Karpas-422 (cell line): ENCODE data around the gene GSK3A. TPM values are rescaled to one million over a fixed set of nuclear protein-coding genes. Genes with fewer than 3 reads are reported as not detected.

Experiments used
- DNase-seq: peaks from one replicate; pipeline ENCODE4 v3.0.0-alpha.2; 2015
- H2AFZ ChIP-seq: fragments of 200-600 bp; sonication (generic); 2 replicates; pipeline ENCODE4 v1.6.1; 2014; ENCODE audit warnings: antibody characterized with exemption, low read length, mixed read lengths
- H3K27ac ChIP-seq: fragments of 200-600 bp; sonication (generic); 2 replicates; pipeline ENCODE4 v1.5.1; 2014; ENCODE audit warnings: mild to moderate bottlenecking, low read length, moderate library complexity
- H3K27me3 ChIP-seq: fragments of 200-600 bp; sonication (generic); 2 replicates; pipeline ENCODE4 v1.6.1; 2014; ENCODE audit warnings: low read length, mixed read lengths
- H3K36me3 ChIP-seq: fragments of 200-600 bp; sonication (generic); 2 replicates; pipeline ENCODE4 v1.6.1; 2014; ENCODE audit warnings: low read length, mixed read lengths; ENCODE audit not compliant: insufficient read depth
- H3K4me1 ChIP-seq: fragments of 200-600 bp; sonication (generic); 2 replicates; pipeline ENCODE4 v1.6.1; 2014; ENCODE audit warnings: mild to moderate bottlenecking, low read length, mixed read lengths
- H3K4me2 ChIP-seq: fragments of 200-600 bp; sonication (generic); 2 replicates; pipeline ENCODE4 v1.6.1; 2014; ENCODE audit warnings: low read length, low read depth, mild to moderate bottlenecking; ENCODE audit not compliant: poor library complexity, severe bottlenecking
- H3K4me3 ChIP-seq: fragments of 200-600 bp; sonication (generic); 2 replicates; pipeline ENCODE4 v1.5.1; 2014; ENCODE audit warnings: mild to moderate bottlenecking, antibody characterized with exemption, low read length, mixed read lengths
- H3K79me2 ChIP-seq: fragments of 200-600 bp; sonication (generic); 2 replicates; pipeline ENCODE4 v1.6.1; 2014; ENCODE audit warnings: mild to moderate bottlenecking, low read length, mixed read lengths
- H3K9ac ChIP-seq: fragments of 200-600 bp; sonication (generic); 2 replicates; pipeline ENCODE4 v1.6.0; 2014; ENCODE audit warnings: low read length
- H3K9me2 ChIP-seq: fragments of 200-600 bp; sonication (generic), shearing (Covaris generic); replicated peaks from 2 replicates; pipeline ENCODE4 v1.6.0; 2014; ENCODE audit warnings: mild to moderate bottlenecking, low read length, moderate library complexity; ENCODE audit not compliant: insufficient read depth
- H3K9me3 ChIP-seq: fragments of 300-700, 200-600 bp; sonication (generic); 2 replicates; pipeline ENCODE4 v1.6.1; 2014; ENCODE audit warnings: low read length, mixed read lengths
- H4K20me1 ChIP-seq: fragments of 200-600 bp; sonication (generic); 2 replicates; pipeline ENCODE4 v1.6.1; 2014; ENCODE audit warnings: mild to moderate bottlenecking, antibody characterized with exemption, low read length, low read depth; ENCODE audit not compliant: insufficient read depth
- total RNA-seq: library from RNA; depleted of rRNA; stranded (reverse); fragments of >200 nt; shearing (Covaris generic); gene quantifications from 2 replicates; pipeline ENCODE4 v1.2.3, GENCODE V29; 2014; ENCODE audit warnings: low replicate concordance

GSK3A gene
- total RNA-seq, 1 experiment from 2014 or later: 29.3 TPM

DNA sequence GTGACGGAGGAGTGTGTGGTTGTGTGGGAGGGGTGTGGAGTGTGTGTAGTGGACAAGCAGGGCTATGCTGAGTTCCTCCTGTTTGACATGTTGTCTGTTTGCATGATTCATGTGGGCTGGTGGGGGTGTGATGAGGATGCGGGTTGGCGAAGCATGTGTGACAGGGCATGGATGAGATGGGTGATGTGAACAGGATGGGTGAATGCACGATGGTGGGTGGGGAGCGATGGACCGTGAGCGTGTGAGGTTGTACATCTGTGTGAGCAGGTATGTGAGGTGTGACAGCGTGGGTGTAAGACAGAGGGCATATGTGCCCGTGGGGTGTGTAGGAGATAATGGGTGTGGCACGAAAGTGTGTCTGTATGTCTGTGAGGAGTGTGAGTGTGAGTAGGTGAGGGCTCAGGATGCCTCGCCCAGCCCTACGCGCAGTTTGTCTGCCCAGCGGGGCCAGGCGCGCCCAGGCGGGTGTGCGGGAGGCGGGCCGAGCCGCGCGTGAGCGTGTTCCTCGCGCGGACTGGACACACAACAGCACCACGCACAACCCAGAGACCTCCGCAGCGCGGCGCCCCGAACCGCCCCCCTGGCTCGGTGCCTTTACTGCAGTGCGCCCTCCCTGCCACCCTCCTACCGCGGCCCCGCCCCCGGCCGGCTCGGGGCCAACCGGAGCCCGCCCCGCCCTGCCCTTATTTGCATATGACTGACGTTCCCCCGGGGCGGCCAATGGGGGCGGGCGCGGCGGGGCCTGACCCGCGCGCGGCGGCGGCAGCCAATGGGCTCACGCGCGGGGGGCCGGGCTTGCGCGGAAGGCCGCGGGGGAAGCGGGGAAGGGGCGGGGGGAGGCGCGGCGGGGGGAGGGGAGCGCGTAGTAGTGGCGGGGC, 41.0 kb upstream of the GSK3A start:
- H3K4me1 ChIP-seq: peaks cover 60% of the 10 kb centered on the region
- no peaks in the 10 kb centered on the region for H3K9me3 ChIP-seq
- H3K9me2 ChIP-seq: no peaks in the 10 kb centered on the region
- H3K36me3 ChIP-seq: peaks cover 13% of the 10 kb centered on the region; the same call in 1 of the 2 replicates
- H3K27me3 ChIP-seq: no peaks in the 10 kb centered on the region
- H3K4me2 ChIP-seq: peak overlapping the region; percentile 93
- peak overlapping the region; percentile 75 for H3K4me3 ChIP-seq
- peaks cover 10% of the 10 kb centered on the region; the same call in 1 of the 2 replicates for H4K20me1 ChIP-seq
- DNase-seq: peak; percentile 98
- H3K27ac ChIP-seq: peak overlapping the region; percentile 81
- H2AFZ ChIP-seq: no peak overlapping the region
- H3K79me2 ChIP-seq: peaks cover 18% of the 10 kb centered on the region
- peak overlapping the region; percentile 82 for H3K9ac ChIP-seq

DNA sequence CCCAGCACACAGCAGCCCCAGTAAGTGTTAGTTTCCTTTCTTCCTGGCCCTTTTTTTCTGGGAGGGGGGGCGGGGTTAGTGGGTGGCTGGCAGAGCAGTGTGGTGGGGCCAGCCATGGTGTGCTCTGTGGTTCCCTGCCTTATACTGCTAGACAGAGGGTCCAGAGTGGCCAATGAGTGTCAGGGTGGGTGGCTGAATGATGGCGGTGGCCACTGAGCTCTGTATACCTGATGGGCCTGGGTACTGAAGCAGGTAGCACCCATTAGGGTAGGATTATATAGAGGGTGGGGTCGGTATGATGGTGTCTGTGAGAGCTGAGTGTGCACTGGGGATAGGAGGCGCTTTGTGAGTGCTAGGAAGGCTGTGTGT, 40.4 kb upstream of the GSK3A start:
- peaks cover 61% of the 10 kb centered on the region for H3K4me1 ChIP-seq
- no peaks in the 10 kb centered on the region for H3K9me2 ChIP-seq
- no peaks in the 10 kb centered on the region for H3K9me3 ChIP-seq
- peak overlapping the region; percentile 95 for H3K4me2 ChIP-seq
- H3K36me3 ChIP-seq: peaks cover 11% of the 10 kb centered on the region; the same call in 1 of the 2 replicates
- H3K4me3 ChIP-seq: peak overlapping the region; percentile 75
- H3K9ac ChIP-seq: peak overlapping the region; percentile 91
- peak overlapping the region; percentile 81 for H3K27ac ChIP-seq
- peaks cover 10% of the 10 kb centered on the region; the same call in 1 of the 2 replicates for H4K20me1 ChIP-seq
- H3K27me3 ChIP-seq: no peaks in the 10 kb centered on the region
- no peak overlapping the region for H2AFZ ChIP-seq
- no peak for DNase-seq
- peaks cover 18% of the 10 kb centered on the region for H3K79me2 ChIP-seq

DNA sequence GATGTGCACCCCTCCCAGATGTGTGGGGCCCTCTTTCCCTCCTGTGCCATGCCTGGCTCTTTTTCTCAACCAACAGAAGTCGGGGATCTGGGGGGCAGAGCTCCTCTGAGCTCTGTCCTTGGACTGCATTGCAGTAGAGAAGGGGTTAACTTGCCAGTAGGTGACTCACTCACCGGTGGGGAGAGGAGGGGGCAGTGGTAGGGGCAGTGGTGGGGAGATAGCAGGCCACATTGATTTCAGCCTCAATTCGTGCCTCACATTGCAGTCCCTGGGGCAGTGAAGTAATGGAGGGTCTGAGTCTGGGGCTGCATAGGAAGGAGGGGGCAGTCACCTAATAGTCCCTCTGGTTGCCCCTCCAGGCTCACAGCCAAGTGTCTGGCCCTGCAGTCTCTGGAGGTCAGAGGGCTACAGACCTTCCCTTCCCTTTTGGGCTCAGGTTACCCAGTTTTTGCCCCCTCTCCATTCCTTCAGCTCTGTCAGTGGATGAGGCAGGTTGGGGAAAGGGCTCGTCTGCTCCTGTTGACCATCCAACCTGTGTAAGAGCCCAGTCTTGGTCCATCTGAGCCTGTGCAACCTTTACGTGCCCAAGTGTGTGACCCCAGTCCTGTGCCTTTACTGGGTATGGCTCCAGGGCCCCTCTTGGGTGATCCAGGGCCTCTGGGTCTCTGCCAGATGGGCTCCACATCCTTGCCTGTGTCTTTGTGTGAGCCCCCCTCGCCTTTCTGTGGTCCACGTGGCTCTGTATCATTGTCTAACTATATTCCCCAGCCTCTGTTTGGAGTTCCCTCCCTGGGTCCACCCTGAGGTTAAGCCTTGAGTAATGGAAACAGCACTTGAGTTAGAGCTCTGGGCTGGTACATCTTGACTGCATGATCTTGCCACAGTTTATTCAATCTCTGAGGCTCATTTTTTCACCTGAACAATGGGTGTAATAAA, 39.7 kb upstream of the GSK3A start:
- Histone ChIP-seq H2AFZ (no peak overlapping the region), H3K79me2 (peaks cover 18% of the 10 kb centered on the region), H3K27ac (peak overlapping the region; percentile 81), H3K36me3 (peaks cover 5% of the 10 kb centered on the region; the same call in 1 of the 2 replicates), H3K4me1 (peaks cover 61% of the 10 kb centered on the region), H4K20me1 (peaks cover 7% of the 10 kb centered on the region; the same call in 1 of the 2 replicates), H3K4me3 (peak overlapping the region; percentile 89; the same call in 1 of the 2 replicates), H3K9ac (peak overlapping the region; percentile 91), H3K9me2 (no peaks in the 10 kb centered on the region), H3K27me3 (no peaks in the 10 kb centered on the region), H3K9me3 (no peaks in the 10 kb centered on the region), H3K4me2 (peak overlapping the region; percentile 95)
- DNase-seq: peak; percentile 53

DNA sequence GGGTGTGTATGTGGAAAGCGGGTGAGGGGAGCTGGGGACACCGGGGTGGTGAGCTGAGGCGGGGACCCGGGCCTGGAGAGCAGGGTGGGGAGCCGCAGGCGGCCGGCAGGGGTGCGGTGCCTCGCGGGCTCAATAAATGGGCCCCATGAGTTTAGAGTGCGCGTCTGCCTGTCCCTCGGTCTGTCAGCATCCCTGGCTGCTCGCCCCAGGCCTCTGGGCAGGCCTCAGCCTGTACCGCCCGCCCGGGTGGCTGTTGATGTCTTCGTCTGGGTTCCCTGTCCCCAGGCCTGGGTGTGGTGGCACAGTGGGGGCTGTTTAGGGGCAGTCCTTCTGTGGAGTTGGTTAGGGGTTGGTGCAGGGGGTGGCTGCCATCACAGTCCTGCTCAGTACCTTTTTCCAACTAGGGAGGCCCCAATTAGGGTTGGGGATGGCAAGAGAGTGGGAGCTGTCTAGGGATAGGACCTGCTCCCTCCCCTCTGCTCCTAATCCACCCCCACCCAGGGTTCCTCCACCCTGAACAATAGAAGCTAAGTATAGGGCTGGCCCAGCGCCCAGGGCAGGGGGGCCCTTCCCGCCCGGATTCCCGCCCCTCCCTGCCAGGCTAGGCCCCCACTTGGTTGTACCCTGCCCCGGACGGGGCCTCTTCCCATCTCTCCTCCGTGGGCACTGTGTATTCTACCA, 38.9 kb upstream of the GSK3A start:
- peak; percentile 74 for DNase-seq
- H3K4me3 ChIP-seq: peak overlapping the region; percentile 89
- H3K9me2 ChIP-seq: no peaks in the 10 kb centered on the region
- H3K9ac ChIP-seq: peak overlapping the region; percentile 91
- H2AFZ ChIP-seq: no peak overlapping the region
- peaks cover 7% of the 10 kb centered on the region; the same call in 1 of the 2 replicates for H4K20me1 ChIP-seq
- H3K27me3 ChIP-seq: no peaks in the 10 kb centered on the region
- H3K4me2 ChIP-seq: peak overlapping the region; percentile 95
- no peaks in the 10 kb centered on the region for H3K9me3 ChIP-seq
- H3K79me2 ChIP-seq: peaks cover 18% of the 10 kb centered on the region
- no peaks in the 10 kb centered on the region for H3K36me3 ChIP-seq
- H3K27ac ChIP-seq: peak overlapping the region; percentile 81
- peaks cover 56% of the 10 kb centered on the region for H3K4me1 ChIP-seq

DNA sequence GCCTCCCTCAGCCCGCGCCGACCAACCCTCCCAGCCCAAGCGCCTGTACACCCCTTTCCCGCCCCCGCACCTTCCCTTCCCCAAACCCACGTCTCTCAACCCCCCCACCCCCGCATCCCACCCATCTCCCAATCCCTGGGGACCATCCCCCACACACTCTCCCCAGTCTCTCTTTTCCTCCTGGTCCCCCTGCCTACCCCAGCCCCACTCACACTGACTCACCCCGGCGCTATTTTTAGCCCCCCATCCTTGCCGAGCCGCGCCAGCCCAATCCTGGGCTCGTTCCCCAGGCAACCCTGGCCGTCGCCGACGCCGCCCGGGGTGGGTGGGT, 38.4 kb upstream of the GSK3A start:
- Histone ChIP-seq H3K4me2 (peak overlapping the region; percentile 95), H3K4me3 (peak overlapping the region; percentile 89), H3K27ac (peak overlapping the region; percentile 81), H4K20me1 (peaks cover 3% of the 10 kb centered on the region; the same call in 1 of the 2 replicates), H3K9me2 (no peaks in the 10 kb centered on the region), H3K4me1 (peaks cover 51% of the 10 kb centered on the region), H3K9me3 (no peaks in the 10 kb centered on the region), H3K27me3 (no peaks in the 10 kb centered on the region), H3K79me2 (peaks cover 13% of the 10 kb centered on the region), H2AFZ (no peak overlapping the region), H3K36me3 (no peaks in the 10 kb centered on the region), H3K9ac (peak overlapping the region; percentile 91)
- DNase-seq: no peak

DNA sequence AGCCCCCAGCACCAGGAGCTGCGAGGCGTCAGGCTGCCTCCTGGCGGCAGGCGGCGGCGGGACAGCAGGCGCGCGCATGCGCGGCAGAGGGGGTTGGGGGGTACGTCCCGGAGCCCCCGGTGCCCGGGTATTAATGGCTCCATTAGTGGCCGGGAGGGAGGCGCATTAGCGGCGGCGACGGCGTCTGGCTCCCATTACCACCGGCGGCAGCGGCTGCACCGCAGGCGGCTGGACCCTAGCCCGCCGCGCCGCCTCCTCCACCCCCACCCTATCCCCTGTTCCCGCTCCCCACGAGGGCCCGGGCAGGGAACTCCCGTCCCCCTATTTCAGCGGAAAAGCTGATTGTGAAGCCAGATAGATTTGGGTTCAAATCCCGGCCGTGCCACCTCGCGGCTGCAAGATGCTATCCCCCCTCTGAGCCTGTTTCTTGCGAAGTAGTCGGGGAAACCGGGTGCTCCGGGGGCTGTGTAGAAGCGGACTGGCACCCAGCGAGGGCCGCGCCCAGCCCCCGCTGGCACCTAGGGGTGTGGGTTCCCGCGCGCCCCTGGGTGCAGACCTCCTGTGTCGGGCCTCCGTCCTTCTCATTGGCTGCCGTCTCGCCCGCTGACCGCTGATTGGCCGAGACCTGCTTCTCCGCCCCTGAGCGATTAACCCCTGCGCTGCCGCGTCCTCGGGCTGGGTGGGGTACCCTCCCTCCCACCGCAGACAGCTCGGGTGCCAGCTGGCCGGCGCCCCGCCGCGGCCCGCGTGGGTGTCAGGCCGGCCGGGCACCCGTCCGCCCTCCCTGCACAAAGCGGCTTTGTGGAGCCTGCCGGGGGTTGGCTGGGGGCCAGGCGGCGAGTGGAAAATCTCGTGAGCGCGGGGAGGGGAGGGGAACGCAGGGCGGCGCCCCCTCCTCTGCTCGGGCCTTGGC, 37.8 kb upstream of the GSK3A start:
- no peaks in the 10 kb centered on the region for H3K36me3 ChIP-seq
- peak overlapping the region; percentile 95 for H3K4me2 ChIP-seq
- peaks cover 8% of the 10 kb centered on the region for H3K79me2 ChIP-seq
- no peaks in the 10 kb centered on the region for H3K9me2 ChIP-seq
- H3K4me1 ChIP-seq: peaks cover 45% of the 10 kb centered on the region
- H4K20me1 ChIP-seq: no peaks in the 10 kb centered on the region; the same call in 1 of the 2 replicates
- peak overlapping the region; percentile 81 for H3K27ac ChIP-seq
- H3K9me3 ChIP-seq: no peaks in the 10 kb centered on the region
- peak; percentile 98 for DNase-seq
- H2AFZ ChIP-seq: peak overlapping the region; percentile 79; the same call in 1 of the 2 replicates
- H3K27me3 ChIP-seq: no peaks in the 10 kb centered on the region
- H3K4me3 ChIP-seq: peak overlapping the region; percentile 89
- peak overlapping the region; percentile 91 for H3K9ac ChIP-seq
